IMR-90 (cell line): ENCODE data around the gene ITGA5. TPM values are rescaled to one million over a fixed set of nuclear protein-coding genes. Genes with fewer than 3 reads are reported as not detected.

ENCODE experiments used
- CTCF ChIP-seq: conservative IDR thresholded peaks from 2 replicates; pipeline ENCODE4 v1.5.1; 2012; ENCODE audit warnings: mild to moderate bottlenecking, low read depth, low read length, improper control_type of control experiment
- MAFK ChIP-seq: IDR thresholded peaks from 2 replicates; pipeline ENCODE4 v1.6.1; 2012; ENCODE audit warnings: low read depth, low read length, improper control_type of control experiment
- RCOR1 ChIP-seq: IDR thresholded peaks from 2 replicates; pipeline ENCODE4 v1.6.1; 2012; ENCODE audit warnings: mild to moderate bottlenecking, low read length, improper control_type of control experiment; ENCODE audit not compliant: insufficient replicate concordance
- USF2 ChIP-seq: fragments of 150-350 bp; IDR thresholded peaks from 2 replicates; pipeline ENCODE4 v1.6.1; 2017; ENCODE audit warnings: mild to moderate bottlenecking, antibody characterized with exemption, low read length, low read depth
- polyA plus RNA-seq, 3 experiments: library from polyadenylated mRNA; depleted of rRNA; stranded (reverse); fragments of >200 nt; gene quantifications; 2 replicates each; pipeline ENCODE4 v1.2.3, GENCODE V29; 2012; ENCODE audit warnings: low replicate concordance in 1 of 3
- total RNA-seq: library from RNA; depleted of rRNA; stranded (reverse); fragments of >200 nt; gene quantifications from 2 replicates; pipeline ENCODE4 v1.2.3, GENCODE V29; 2012

Gene ITGA5
- total and polyA plus RNA-seq, 2 of the 4 experiments (the other 2 are of a cell fraction): 159 to 259 TPM

- TF ChIP-seq USF2 (no peak), RCOR1 (no peak), MAFK (no peak), CTCF (no peak)
These were observed 34.5 kb downstream of the ITGA5 start, which contains the start of gene ZNF385A (continued) for GRCh38 chr12:54384591-54385041.
